ENCODE measurements around the gene BGLAP. TPM values are rescaled to one million over a fixed set of nuclear protein-coding genes. Genes with fewer than 3 reads are reported as not detected.

BGLAP gene
- total and polyA plus RNA-seq, 2 of the 13 experiments (the other 11 are each of a cell fraction or from before 2014, with no cell fraction given), result 0.62 to 1.6 TPM

DNA sequence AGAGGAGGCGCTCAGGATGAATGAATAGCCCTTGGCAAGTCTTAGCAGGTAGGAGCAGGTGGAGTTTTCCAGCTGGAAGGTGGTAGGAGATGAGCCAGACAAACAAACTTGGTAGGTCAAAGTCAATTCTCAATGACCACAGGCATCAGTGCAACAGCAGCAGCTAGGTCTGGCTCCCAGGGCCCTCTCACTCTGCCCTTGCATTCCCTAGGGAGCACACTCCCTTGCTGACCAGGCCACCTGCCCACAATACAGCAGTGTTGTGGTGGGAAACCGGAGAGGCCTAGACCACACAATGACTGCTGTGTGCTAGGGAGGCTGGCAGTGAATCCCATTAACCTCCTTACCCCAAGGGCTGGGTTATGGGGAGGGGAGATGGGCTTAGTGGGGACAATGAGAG is 18.9 kb downstream of the BGLAP start (continued):
- TF ChIP-seq, protein P1, sequence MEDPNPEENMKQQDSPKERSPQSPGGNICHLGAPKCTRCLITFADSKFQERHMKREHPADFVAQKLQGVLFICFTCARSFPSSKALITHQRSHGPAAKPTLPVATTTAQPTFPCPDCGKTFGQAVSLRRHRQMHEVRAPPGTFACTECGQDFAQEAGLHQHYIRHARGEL (CRISPR knock-in tag; IDR thresholded peaks at IDR 0.05), result no peak
- TF ChIP-seq, protein P2, sequence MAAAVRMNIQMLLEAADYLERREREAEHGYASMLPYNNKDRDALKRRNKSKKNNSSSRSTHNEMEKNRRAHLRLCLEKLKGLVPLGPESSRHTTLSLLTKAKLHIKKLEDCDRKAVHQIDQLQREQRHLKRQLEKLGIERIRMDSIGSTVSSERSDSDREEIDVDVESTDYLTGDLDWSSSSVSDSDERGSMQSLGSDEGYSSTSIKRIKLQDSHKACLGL (CRISPR knock-in tag; IDR thresholded peaks at IDR 0.05), result no peak
- TF ChIP-seq, protein P3, sequence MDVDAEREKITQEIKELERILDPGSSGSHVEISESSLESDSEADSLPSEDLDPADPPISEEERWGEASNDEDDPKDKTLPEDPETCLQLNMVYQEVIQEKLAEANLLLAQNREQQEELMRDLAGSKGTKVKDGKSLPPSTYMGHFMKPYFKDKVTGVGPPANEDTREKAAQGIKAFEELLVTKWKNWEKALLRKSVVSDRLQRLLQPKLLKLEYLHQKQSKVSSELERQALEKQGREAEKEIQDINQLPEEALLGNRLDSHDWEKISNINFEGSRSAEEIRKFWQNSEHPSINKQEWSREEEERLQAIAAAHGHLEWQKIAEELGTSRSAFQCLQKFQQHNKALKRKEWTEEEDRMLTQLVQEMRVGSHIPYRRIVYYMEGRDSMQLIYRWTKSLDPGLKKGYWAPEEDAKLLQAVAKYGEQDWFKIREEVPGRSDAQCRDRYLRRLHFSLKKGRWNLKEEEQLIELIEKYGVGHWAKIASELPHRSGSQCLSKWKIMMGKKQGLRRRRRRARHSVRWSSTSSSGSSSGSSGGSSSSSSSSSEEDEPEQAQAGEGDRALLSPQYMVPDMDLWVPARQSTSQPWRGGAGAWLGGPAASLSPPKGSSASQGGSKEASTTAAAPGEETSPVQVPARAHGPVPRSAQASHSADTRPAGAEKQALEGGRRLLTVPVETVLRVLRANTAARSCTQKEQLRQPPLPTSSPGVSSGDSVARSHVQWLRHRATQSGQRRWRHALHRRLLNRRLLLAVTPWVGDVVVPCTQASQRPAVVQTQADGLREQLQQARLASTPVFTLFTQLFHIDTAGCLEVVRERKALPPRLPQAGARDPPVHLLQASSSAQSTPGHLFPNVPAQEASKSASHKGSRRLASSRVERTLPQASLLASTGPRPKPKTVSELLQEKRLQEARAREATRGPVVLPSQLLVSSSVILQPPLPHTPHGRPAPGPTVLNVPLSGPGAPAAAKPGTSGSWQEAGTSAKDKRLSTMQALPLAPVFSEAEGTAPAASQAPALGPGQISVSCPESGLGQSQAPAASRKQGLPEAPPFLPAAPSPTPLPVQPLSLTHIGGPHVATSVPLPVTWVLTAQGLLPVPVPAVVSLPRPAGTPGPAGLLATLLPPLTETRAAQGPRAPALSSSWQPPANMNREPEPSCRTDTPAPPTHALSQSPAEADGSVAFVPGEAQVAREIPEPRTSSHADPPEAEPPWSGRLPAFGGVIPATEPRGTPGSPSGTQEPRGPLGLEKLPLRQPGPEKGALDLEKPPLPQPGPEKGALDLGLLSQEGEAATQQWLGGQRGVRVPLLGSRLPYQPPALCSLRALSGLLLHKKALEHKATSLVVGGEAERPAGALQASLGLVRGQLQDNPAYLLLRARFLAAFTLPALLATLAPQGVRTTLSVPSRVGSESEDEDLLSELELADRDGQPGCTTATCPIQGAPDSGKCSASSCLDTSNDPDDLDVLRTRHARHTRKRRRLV (CRISPR knock-in tag; IDR thresholded peaks at IDR 0.05), result no peak
- TF ChIP-seq, protein P4, sequence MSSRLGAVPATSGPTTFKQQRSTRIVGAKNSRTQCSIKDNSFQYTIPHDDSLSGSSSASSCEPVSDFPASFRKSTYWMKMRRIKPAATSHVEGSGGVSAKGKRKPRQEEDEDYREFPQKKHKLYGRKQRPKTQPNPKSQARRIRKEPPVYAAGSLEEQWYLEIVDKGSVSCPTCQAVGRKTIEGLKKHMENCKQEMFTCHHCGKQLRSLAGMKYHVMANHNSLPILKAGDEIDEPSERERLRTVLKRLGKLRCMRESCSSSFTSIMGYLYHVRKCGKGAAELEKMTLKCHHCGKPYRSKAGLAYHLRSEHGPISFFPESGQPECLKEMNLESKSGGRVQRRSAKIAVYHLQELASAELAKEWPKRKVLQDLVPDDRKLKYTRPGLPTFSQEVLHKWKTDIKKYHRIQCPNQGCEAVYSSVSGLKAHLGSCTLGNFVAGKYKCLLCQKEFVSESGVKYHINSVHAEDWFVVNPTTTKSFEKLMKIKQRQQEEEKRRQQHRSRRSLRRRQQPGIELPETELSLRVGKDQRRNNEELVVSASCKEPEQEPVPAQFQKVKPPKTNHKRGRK (CRISPR knock-in tag; IDR thresholded peaks at IDR 0.05), result no peak
- TF ChIP-seq, protein P5, sequence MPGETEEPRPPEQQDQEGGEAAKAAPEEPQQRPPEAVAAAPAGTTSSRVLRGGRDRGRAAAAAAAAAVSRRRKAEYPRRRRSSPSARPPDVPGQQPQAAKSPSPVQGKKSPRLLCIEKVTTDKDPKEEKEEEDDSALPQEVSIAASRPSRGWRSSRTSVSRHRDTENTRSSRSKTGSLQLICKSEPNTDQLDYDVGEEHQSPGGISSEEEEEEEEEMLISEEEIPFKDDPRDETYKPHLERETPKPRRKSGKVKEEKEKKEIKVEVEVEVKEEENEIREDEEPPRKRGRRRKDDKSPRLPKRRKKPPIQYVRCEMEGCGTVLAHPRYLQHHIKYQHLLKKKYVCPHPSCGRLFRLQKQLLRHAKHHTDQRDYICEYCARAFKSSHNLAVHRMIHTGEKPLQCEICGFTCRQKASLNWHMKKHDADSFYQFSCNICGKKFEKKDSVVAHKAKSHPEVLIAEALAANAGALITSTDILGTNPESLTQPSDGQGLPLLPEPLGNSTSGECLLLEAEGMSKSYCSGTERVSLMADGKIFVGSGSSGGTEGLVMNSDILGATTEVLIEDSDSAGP (CRISPR knock-in tag; IDR thresholded peaks at IDR 0.05; ENCODE audit: borderline replicate concordance), result no peak
- TF ChIP-seq, protein P6, sequence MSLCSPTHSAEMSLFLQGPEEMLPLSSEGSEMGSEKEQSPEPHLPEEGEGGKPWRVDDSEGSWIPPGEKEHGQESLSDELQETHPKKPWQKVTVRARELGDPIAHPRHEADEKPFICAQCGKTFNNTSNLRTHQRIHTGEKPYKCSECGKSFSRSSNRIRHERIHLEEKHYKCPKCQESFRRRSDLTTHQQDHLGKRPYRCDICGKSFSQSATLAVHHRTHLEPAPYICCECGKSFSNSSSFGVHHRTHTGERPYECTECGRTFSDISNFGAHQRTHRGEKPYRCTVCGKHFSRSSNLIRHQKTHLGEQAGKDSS (CRISPR knock-in tag; IDR thresholded peaks at IDR 0.05; ENCODE audit: borderline replicate concordance, low read depth), result no peak
- TF ChIP-seq NFE2L1 (CRISPR knock-in tag; IDR thresholded peaks at IDR 0.05; ENCODE audit: borderline replicate concordance) (no peak), GFI1 (CRISPR knock-in tag; IDR thresholded peaks at IDR 0.05; ENCODE audit: borderline replicate concordance) (no peak), NONO (IDR thresholded peaks at IDR 0.05) (no peak), NONO (CRISPR knock-in tag; conservative IDR thresholded peaks at IDR 0.05) (no peak), ISX (CRISPR knock-in tag; conservative IDR thresholded peaks at IDR 0.05) (no peak)
- TF ChIP-seq, protein P7, sequence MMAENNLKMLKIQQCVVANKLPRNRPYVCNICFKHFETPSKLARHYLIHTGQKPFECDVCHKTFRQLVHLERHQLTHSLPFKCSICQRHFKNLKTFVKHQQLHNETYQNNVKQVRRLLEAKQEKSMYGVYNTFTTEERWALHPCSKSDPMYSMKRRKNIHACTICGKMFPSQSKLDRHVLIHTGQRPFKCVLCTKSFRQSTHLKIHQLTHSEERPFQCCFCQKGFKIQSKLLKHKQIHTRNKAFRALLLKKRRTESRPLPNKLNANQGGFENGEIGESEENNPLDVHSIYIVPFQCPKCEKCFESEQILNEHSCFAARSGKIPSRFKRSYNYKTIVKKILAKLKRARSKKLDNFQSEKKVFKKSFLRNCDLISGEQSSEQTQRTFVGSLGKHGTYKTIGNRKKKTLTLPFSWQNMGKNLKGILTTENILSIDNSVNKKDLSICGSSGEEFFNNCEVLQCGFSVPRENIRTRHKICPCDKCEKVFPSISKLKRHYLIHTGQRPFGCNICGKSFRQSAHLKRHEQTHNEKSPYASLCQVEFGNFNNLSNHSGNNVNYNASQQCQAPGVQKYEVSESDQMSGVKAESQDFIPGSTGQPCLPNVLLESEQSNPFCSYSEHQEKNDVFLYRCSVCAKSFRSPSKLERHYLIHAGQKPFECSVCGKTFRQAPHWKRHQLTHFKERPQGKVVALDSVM (CRISPR knock-in tag; IDR thresholded peaks at IDR 0.05), result no peak

All from HepG2 (cell line).